Endometrium (tissue), 2 donors: ENCODE results near the gene LMNB1.

Source experiments
- FAIRE-seq: peaks from 2 replicates; lab custom pipeline; 2012; peaks lifted over from hg19 to GRCh38; lab: Jason Lieb, UNC
- donor health status: control.
- donor health status: control.

LMNB1 gene

DNA sequence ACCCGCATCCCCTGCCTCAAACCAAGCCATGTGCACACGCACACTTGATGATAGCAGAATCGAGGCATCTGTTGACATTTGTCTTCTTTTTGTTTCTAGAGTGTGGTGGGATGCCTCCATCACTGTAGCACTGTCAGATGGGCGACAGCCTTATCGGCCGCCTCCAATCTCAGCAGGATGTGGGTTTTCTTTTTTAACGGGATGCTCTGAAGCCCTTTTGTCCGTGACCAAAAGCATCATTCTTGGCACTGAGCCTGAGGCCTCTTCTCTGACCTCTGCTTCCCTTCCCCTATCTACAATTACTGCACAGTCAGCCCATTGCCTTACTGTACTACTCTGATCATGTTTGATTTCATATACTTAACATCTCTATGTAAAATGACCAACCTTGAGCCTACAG, 78.3 kb downstream of the LMNB1 start:
- FAIRE-seq: no peak

- FAIRE-seq: peak; percentile 86
These were observed 80.8 kb downstream of the LMNB1 start for GRCh38 chr5:126857472-126858410.

GRCh38 chr5:126858441-126858840, 81.5 kb downstream of the LMNB1 start:
- no peak for FAIRE-seq

- FAIRE-seq: no peak
These were observed 86.5 kb downstream of the LMNB1 start for GRCh38 chr5:126863402-126863801.

DNA sequence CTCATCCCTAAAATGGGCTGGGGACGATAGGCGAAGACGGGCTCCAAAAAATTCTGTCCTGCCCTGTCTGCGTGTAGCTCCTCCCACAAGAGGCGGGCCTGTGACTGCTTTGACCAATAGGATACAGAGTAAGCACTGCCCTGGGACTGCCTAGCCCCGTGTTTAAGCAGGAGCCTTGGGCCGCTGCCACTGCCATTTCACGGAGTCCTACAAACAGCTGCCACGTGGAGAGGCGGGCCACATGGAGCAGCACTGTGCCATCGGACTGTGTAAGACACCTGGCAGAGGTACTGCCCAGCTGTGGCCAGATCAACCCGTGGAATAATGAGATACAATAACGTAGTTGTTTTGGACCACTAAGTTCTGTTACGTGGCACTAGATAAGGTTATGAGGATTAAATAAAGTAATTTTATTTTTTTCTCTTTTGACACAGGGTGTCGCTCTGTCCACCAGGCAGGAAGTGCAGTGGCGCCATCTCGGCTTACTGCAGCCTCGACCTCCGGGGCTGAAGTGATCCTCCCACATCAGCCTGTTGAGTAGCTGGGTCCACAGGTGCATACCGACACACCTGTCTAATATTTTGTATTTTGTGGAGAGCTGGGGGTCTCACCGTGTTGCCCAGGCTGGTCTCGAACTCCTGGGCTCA, 87.2 kb downstream of the LMNB1 start:
- no peak for FAIRE-seq

DNA sequence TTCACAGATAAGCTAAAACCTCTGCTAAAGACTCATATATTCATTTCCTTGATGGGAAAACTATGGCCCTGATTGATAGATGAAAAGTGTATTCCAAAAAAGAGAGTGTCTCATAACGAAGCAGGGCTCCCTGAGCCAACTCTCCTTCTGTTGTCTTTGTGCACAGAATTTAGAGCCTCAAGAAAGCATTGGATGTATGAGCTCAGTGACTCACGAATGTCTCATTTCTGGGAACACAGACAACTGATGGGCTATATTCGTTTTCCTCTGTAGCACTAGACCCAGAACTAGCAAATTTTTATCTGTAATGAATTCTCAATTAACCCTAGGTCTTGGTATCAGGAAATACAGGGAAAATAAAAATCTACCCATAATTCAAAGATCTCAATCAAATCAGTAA, 88.4 kb downstream of the LMNB1 start:
- FAIRE-seq: no peak

DNA sequence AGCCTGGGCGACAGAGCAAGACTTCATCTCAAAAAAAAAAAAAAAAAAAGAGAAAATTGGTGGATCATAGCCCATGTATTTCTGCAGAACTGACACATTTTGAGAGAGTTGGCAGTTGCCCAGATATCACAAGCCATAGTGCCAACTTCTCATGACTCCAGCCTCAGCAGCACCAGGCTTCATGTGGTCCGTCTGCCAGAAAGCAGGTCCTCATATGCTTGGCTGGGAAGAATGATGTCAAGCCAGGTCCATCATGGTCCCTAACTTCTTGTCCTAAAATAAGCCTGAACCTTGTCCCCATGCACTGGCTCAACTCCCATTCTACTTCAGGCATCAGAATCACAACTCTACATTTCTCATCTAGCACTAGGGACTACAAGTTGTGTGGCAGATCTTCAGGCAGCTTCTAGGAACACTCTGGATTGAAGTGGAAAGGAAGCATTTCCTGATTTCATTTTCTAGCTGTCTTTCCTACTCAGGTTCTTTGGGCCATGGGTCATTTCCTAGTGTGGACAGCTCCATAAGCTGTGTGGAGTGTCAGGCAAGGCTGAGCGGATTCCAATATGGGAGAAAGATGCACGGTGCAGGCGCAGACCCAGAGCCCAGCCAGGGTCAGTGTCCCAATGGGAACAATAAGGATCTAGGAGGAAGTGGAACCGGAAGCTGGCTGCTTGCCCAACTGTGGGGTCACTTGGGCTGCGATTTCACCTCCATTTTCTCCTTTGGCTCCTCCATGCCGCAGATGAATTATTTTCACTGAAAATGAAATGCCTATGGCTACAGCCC, 90.1 kb downstream of the LMNB1 start:
- FAIRE-seq: no peak

DNA sequence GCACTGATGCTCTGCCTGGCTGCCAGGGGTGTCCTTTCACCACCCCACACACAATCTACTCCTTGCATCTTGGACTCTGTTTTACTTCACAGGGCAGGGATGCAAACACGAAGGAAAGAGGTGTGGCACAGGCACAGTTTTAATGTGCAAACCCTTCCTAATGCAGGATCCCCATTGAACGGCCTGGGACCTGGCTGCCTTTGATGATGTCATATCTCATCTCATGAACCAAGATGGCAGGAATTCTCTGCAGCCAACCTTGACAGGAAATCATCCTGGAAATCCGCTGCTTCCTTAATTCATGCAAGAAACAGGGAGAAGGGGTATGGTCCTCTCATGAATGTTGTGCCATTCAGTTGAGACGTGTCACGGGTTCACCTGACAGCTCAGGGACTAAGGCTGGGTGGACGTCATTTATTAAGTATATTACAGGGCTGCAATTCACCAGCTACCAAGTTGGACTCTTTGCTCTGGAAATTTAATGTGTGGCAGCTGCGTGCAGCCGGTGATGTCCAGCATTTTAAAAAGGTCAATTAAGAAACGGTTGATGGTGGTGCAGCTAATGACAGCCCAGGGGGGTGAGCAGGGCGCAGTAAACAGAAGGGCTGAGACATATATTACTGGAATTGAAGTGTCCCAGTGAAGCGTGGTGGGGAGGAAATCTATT, 91.5 kb downstream of the LMNB1 start:
- no peak for FAIRE-seq

- no peak for FAIRE-seq
These were observed 92.1 kb downstream of the LMNB1 start for GRCh38 chr5:126869005-126869451.

DNA sequence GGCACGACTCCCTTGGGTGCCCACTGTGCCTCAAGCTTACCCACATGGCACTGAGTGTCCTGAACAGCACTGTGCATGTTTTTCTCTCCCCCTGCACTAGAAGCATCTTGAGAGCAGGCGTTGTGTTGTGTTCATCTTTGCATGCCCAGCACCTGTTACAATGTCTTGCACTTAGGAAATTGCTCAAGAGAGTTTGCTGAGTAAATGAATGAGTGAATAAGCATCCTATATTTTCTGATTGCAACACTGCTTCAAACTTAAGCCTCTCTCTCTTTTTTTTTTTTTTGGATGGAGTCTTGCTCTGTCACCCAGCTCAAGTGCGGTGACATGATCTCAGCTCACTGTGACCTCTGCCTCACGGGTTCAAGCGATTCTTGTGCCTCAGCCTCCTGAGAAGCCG, 94.5 kb downstream of the LMNB1 start:
- FAIRE-seq: no peak

- FAIRE-seq: no peak
These were observed 95.8 kb downstream of the LMNB1 start for GRCh38 chr5:126872561-126873354.

GRCh38 chr5:126875303-126875785, 98.4 kb downstream of the LMNB1 start:
- no peak for FAIRE-seq

- no peak for FAIRE-seq
These were observed 100.7 kb downstream of the LMNB1 start for GRCh38 chr5:126877602-126878001.

- FAIRE-seq: no peak
These were observed 101.1 kb downstream of the LMNB1 start for GRCh38 chr5:126878085-126878484.

DNA sequence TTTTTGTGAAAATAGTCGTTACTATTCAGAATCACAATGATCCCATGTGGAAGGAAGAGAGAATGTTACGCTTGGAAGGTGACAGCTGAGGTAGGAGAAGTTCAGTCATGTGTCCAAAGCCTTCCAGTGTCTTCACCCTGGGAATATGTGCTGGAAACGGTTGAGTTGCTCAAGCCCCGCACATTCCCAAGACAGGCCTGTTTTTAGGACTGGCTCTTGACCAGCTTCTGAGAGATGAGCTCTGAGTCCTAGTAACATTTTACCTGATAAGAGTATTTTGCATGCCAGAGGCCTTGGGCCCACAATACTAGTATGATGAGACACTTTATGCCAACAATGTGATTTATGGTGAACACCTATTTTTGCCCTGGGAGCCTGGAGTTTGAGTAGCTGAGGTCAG, 101.7 kb downstream of the LMNB1 start:
- FAIRE-seq: no peak

DNA sequence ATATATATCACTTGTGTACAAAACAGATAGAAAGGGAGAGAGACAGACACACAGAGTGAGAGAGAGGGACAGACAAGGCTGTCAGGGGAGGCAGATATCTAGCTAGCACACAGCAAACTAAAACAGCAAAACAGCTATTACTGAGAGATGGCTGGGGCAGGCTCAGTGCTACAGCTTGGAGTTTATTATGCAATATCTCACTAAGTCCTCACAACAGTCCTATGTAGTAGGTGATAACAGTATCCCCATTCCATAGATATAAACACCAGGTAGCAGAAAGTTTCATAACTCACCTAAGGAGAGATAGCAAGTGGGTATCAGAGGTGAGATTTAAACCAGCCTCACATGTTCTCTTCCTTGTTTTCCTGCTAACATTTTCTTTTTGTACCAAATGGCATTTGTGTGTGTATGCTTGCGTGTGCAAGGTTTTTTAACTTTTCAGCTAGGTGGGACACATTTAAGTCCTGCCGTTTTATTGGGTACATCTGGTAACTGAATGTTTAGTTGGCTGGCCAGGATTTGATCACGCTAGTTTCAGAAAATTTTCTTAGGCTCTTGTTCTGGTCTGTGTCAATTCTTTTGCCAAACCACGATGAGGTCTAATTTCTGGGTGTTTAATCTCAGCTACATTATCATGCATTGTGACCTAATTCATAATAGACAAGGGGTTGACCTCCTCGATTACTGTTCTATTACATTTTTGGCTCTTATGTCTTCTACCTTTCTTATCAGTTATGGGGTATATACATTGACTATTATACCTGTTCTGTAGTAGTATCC, 105.1 kb downstream of the LMNB1 start:
- FAIRE-seq: no peak

- no peak for FAIRE-seq
These were observed 106.8 kb downstream of the LMNB1 start for GRCh38 chr5:126883564-126884245.

GRCh38 chr5:126884269-126884819, 107.4 kb downstream of the LMNB1 start:
- no peak for FAIRE-seq
